GM10266 (cell line): ENCODE results near the gene YWHAG.
"Not testable (repeated sequence)": the region's sequence is repeated elsewhere in the genome, so short reads cannot be mapped to it uniquely, and the experiment has no call there.

ENCODE experiments used
- DNase-seq: peaks from one replicate; pipeline ENCODE4 v3.0.0; 2012; ENCODE audit errors: extremely low spot score
- CTCF ChIP-seq: IDR thresholded peaks from 2 replicates; pipeline ENCODE4 v1.5.1; 2012; ENCODE audit warnings: mild to moderate bottlenecking, low read depth; ENCODE audit not compliant: control insufficient read depth, insufficient read depth; ENCODE audit errors: missing control alignments

Gene YWHAG

DNA sequence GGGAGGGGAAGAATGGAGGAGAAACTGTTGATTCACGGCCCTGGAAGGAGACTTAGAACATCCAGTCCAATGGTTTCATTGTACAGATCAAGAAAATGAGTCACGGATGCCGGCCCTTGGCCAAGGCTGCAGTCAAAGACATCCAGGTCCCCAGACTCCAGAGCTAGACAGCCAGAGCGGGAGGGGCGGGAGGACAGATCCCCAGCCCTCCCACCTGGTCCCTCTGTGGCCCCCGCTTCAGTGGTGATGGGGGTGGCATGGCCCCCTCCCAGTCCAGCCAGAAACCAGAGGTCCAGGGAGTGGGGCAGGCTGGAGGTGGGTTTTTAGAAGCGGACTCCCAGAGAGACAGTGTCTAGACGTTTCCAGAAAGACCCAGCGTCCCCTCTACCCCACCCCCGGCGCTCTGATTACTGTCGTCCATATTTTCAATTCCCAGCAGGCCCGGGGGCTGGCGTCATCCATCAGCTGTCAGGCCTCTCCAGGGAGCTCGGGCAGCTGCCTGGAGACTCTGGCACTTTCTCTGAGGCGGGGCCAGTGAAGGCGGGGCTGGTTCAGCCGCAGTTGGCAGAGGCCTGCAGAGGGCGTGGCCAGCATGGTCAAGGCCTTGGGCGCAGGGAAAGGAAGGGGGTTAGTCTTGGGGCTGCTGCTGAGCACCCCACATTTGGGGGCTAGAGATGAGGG, 64.3 kb downstream of the YWHAG start:
- DNase-seq, result no peak
- no peak for TF ChIP-seq CTCF

- DNase-seq, result no peak
- no peak for TF ChIP-seq CTCF
These were observed 65.3 kb downstream of the YWHAG start for GRCh38 chr7:76293407-76293901.

GRCh38 chr7:76292911-76293310, 65.9 kb downstream of the YWHAG start:
- DNase-seq, result not testable (repeated sequence)

- DNase-seq, result no peak
- TF ChIP-seq CTCF, result no peak
These were observed 66.6 kb downstream of the YWHAG start for GRCh38 chr7:76292213-76292573.

DNA sequence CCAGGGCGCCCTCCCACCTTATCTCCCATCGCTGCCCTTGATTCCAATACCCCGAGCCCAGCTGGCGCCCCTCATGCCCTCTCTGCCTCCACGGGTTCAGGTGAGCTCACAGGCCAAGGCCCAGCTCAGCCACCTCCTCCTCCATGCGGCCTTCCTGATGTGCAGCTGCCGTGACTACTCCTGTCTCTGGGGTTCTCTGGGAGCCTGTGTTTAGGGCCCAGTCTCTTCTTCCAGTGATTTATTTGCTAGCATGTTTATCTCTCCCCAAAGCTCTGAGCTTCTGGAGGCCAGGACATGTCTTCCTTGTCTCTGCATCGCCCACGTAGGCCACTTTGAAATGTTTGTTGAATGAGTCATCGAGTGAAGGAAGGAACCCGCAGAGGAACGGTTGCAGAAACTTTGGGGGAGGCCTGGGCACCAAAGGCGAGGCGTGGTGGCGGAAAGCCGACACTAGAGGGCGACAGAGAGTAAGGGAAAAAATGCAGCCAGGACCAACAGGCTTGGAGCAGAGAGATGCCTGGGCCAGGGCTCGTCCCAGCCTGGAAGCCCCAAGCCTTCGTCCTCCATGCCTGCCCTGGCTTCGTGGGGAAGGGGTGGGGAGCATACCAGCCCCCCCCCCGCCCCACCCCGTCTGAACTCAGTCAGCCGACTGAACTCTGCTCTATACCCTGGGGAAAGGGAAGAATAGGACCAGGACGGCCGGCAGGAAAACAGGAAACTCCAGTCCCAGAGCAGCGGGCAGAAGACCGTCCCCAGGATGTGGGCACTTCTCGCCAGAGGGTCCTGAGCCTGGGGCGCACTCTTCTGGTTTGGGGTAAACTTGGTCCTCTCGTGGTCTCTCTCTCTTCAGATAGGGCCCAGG, 67.2 kb downstream of the YWHAG start:
- peak; percentile 99 for TF ChIP-seq CTCF

DNA sequence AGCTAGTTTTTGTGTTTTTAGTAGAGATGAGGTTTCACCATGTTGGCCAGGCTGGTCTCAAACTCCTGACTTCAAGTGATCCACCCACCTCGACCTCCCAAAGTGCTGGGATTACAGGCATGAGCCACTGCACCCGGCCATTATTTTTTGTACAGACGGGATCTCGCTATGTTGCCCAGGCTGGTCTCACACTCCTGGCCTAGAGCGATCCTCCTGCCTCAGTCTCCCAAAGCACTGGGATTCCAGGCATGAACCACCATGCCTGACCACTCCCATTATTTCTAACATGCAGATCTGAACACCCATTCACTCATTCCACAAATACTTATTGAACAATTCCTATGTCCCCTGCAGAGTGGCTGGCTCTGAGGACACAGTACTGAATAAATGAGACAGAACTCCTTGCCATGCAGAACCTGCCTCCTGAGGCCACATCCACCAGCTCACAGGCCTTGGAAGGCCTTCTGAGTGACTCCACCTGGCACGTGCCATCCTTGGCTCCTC, 67.9 kb downstream of the YWHAG start:
- DNase-seq, result not testable (repeated sequence)

More for the DNA sequence above, 67.2 kb downstream of the YWHAG start:
- DNase-seq, result peak; percentile 90

GRCh38 chr7:76286842-76287403, 71.9 kb downstream of the YWHAG start:
- no peak for TF ChIP-seq CTCF
- DNase-seq, result no peak
